ENCODE results near the gene TVP23C.

TVP23C gene

DNA sequence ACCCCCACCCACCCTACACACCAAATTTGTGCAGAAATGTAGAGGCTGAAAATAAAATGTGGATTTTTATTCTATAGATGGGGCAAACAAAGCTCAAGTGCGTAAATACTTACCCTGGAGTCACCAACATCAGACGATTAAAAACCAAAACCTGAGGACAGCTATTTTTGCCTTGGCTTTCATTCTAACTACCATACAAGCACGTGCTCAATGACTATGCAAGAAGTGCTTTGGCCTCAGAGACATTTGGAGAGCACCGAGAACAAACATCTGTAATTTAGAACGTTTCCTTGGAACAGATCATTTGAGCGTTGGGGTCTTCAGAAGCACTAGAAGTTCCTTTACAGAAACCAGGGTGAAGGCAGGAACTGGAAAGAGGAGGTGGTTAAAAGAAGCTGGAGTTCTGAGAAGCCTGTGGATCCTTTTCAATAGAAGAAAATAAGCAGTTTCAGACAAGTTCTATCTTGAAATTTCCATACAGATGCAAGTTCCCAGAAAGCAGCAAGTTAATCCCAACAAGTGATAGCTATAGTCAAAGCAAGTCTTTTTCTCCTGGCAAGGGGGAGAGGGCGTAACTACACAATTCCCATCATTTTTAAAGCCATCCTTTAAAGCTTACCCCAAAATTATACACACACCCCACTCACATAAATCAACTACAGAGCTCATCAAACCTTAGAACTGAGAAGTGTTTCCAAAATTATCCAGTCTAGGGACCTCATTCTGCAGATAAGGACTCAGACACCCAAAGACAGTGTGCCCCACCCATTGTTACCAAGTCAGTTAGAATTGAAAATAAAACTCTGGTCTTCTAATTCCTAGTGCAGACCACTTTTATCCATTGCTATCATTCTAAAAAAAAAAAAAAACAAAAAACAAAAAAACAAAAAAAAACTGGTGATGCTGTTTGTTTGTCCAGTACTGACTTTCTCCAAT lies 66.3 kb downstream of the TVP23C start:
- no peak for DNase-seq (ENCODE audit: low read depth)

DNA sequence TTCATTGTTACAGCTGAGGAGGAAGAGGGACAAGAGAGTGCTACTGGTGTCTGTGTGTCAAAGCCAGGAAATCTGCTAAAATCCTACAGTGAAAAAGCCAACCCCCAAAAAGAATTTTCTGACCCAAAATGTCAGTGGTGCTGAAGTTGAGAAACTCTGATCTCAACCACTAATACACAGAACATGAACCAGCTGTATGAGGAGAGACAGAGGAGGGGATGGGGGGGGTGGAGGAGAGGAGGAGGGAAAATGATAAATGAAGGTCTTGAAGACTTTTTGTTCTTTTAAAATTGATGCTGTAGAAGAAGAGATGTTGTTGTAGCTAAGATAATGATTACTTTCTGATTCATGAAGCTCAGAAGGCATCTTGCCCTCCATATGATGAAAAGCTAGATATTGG lies 68.5 kb downstream of the TVP23C start:
- no peak for DNase-seq (ENCODE audit: low read depth)

DNA sequence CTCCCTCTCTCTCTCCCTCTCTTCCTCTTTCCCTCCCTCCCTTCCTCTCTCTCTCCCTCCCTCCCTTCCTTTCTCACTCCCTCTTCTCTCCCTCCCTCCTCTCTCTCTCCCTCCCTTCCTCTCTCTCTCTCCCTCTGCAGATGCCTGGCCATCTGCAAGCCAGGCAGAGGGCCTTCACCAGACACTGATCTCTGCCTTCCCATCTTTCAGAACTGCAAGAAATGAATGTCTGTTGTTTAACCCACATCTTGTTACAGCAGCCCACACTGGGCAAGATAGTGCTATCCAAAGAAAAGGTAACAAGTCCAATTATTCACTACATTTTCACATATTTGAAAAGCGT lies 69.6 kb downstream of the TVP23C start:
- no peak for DNase-seq (ENCODE audit: low read depth)

DNA sequence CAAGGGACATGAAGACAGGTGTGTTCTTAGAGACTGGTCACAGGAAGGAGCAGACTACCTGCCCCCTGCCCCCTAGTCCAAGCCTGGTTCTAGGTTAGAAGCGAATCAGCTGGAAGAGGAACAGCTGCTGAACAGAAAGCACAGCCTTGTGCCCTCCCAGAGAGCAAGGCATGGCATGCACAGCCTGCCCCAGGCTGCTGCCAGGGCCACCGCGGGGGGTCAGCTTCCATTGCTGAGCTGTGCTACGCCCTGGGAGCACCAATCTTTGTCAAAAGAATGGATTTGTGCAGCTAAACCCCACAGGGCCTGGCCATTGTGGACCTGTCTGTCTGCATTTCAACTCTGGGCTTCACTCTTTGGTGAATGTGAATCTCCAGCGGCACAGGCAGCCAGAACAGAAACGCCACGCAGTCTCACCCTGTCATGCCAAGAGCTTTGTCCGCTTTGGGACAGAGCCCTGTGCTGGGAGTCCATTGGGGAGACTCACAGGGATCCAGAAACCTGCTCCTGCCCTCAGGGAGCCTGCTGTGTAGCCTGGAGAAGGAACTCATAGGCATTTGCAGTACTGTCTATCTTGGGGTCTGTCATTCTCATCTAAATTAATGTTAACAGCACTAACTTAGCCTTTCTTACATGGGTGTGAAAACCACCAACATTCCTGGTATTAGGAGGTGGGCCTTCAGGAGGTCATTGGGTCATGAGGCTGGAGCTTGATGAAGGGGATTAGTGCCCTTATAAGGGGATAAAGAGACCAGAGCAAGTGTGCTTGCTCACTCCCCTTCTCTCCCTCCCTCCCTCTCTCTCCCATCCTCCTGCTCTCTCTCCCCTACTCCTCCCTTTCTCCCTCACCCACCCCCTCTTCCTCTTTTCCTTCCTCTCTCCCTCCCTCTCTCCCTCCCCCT lies 70.2 kb downstream of the TVP23C start:
- no peak for DNase-seq (ENCODE audit: low read depth)

DNA sequence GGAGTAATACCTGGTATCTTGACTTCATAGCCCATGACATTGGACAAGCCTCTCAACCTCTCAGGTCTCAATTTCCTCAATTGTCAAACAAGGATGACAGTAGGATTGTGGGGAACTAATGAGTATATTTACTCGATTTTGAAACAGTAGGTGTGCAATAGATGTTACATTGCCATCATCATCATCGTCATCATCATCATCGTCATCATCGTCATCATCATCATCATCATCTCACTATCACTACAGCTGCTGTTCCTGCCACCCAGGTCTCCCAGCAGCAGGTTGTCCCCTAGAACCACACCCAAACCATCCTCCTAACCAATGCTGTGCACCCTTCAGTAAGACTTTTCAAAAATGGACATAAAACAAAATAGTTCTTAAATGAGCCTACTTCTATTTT lies 71.1 kb downstream of the TVP23C start:
- DNase-seq (ENCODE audit: low read depth) = no peak

DNA sequence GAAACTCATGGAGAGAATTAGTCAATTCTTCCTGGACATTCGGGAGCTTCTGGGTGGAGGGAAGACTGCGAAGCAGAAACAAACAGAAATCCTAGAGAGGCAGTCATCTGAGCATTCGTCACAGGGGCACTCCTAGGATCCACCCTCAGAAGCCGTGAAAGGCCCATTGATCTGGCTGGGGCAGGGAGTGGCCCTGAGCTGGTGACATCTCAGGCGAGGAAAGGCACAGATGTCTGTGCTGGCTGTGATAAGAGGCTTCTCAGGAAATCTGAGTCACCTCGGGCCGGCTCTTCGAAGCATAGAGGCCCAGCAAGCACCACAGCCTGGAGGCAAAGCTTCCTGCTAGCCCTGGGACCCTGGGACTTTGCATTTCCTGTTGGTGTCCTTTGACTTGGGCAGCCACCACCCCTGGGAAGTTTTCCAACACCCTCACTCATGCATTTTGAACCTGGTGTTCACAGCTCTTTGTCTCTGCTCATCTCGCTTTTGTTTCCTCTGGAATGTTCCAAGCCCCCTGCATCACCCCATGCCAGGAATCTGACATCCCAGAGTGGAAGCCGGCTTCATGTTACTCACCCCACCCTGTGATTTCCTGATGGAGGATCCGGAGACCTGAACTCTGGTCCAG lies 72.5 kb downstream of the TVP23C start:
- DNase-seq (ENCODE audit: low read depth) = no peak

DNA sequence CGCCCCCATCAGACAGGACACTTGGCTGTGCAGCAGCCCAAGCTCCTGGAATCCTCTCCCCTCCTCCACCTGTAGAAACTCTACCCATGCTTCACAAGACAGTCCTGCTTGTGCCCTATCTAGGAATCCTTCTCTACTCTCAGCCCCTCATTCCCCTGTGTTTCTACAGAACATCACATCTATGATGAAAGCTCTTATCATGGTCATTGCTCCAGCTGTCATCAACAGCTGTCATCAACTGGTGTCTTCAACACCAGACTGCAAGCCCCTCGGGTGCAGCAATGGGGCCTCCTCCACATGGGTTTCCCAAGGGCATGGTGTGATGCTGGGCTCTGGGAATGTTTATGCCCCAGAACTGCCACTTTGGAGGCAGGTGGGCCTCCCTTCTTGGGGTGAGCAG lies 74.7 kb downstream of the TVP23C start:
- DNase-seq (ENCODE audit: low read depth) = no peak

DNA sequence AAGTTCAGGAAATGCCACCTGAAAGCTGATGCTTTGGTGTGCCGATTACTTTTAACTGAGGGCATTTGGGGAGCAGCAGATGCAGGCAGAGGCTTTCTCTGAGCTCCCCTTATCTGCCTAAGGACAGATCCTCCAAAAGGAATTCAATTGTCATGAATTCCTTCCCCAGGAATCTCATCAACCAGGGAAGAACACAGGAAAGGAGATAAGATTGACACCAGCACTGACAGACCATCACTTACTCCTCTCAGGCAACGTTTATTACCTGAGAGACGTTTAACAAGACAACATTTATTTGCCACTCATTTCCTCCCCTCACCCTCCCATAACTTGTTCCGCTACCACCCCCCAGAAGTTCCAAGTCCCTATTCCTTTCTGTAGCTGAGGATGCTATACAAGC lies 78.2 kb downstream of the TVP23C start:
- DNase-seq (ENCODE audit: low read depth) = no peak

DNA sequence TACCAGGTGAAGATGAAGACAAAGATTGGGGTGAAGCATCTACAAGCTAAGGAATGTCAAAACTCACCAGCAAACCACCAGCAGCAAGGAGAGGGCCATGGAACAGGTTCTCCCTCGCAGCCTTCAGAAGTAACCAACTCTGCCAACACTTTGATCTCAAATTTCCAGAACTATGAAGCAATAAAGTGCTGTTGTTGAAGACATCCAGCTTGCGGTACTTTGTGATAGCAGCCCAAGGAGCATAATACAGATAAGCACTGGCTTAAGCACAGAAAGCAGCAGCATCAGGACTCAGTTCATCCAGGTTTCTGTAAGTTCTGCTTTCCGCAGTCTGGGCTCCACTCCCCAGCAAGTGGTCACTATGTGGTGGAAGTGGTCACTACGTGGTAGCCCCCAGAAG lies 79.9 kb downstream of the TVP23C start:
- no peak for DNase-seq (ENCODE audit: low read depth)

DNA sequence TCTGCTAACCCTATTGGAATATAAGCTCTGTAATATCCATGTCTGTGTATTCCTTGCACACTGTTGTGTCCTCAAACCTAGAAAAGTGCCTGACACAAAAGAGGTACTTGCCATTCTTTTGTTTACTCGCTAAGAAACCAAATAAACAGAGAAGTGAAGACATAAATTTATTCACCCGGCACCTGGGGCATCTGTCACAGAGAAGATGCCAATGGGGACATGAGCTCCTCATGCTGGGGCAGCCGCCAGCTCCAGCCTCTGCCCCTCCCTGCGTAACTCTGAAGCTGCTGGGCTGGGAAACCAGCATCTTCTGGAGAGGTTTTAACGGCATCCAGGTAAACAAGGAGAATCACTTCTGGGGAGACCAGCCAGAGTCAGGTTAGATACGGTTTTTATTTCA lies 80.8 kb downstream of the TVP23C start:
- DNase-seq (ENCODE audit: low read depth) = no peak

DNA sequence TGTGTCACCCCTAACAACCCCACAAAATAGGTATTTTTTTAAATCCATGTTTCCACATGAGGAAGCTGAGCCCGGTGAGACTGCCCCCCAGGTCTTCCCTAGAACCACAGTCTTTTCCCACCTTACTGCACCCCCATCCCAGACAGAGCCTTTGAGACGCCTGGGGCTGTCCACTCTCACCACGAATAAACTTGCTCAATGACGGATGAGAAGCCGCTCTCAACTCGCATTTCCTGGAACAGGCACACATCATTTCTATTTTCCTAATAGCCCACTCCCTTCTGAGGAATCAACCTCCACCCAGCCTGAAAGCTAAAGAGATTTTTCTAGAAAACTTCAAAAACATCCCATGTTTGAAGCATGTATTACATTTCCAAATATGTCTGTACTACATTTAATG lies 81.8 kb downstream of the TVP23C start:
- no peak for DNase-seq (ENCODE audit: low read depth)

DNA sequence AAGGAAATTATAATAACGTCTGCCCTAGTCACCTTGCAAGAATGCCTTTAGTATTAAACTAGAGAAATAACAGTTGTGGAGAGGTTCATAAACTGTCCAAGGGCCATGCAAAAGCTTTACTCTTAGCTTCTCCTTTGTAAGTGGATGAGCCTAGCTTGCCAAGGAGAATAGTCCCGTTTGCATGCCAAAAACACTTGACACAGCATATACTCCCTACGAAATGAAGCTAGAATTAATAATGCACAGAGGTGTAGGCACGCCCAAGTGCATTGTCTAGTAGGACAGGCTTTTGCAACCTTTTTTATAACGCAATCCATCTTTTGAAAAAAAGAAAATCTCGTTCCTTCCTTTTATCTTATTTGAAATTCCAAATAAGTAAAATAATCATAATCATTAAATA lies 83.1 kb downstream of the TVP23C start:
- no peak for DNase-seq (ENCODE audit: low read depth)

DNA sequence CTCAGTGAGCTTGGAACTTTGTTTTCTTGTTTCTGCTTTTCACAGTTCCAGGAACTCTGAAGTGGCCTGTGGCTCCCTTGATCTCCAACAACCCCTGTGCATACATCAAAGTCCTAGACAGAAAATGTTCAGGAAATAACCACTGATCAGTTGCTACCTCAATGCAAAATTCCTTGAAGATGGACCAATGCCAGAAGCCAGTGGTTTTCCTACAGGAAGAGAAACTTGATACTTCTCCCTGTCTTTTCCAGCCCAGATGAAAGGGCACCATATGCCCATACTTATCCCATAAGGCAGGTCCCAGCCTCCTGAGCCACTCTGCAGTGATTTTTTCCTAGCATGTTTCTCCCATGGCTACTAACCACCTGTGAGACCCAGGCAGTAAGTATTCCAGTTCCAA lies 83.6 kb downstream of the TVP23C start:
- DNase-seq (ENCODE audit: low read depth) = no peak

DNA sequence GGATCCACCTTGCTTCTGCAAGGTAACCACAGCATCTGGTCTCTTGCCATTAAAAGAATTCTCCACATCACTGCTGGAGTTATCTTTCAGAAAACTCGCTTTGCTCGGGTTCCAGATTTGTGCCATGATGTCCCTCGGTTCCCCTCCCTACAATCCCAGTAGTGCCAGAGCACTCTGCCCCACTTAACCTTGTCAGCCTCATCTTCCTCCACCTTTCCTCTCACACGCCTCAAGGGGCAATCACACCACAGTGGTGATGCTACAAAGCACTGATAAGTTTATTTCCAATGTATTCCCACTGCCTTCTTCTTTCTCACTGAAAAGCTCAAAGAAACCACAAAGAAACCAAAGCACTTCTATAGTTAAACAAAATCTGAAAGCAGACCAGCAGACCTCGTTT lies 84.4 kb downstream of the TVP23C start:
- DNase-seq (ENCODE audit: low read depth) = no peak

DNA sequence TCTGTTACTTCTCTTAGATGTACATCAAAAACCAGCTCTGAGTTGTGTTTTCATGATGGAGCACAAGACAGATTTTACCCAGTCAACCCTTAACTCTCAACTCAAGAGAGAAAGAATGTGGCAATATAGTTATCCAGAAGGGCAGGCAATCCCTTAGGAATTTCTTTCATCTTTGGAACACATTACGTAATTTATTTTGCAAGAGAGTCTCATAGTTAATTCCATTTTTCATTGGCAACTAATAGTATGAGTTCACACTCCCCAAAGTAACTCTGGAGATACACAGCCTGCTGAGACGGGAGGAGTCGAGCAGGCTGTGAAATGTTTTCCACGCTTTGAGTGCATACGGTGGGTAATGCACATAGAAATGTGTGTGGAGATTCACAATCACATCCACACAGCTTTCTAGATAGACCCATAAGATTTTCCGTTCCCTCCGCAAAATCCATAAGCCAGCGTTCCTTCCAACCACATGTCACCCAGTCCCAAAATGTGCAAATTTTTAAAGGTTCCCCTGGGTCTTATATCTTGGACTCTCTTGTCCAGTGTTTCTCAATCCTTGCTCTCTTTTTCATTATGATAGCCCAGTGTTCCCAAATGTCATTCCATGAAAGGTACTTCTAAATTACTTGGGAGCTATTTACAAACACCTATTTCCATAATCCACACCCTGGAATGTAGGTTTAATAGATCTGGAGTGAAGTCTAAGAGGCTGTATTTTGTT lies 87.5 kb downstream of the TVP23C start:
- DNase-seq (ENCODE audit: low read depth) = no peak

DNA sequence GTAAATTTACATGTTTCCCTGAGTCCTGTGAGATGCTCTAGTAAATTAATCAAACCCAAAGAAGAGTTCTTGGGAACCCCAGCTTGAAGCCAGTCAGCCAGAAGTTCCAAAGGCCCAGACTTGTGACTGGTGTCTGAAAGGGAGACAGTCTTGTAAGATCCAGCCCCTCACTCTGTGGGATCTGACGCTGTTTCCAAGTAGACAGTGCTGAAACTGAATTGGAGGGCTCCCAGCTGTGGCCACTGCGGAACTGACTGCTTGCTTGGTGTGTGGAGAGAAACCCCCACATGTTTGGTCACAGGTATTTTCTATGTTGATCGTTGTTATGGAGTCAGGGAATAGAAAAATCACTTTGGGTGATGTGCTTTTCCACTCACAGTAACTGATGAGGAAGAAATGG lies 90.4 kb downstream of the TVP23C start:
- DNase-seq (ENCODE audit: low read depth) = no peak

DNA sequence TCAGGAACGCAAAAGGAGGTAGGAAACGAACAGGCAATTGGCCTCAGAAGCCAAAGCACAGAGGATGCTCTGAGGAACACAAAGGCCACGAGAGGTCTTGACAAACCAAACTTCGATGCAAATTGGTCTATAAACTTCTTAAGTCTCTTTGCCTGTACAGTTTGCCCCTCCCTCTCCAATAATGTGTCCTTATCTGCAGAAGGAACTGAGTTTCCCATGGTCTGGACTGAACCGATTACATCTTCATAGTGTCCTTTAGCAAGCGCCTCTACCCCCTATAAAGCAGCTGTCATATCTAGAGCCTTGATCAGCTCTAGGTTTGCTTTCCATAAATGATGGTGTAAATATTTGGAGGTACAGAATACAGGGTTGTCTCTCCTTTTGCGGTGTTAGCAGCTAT lies 92.7 kb downstream of the TVP23C start:
- DNase-seq (ENCODE audit: low read depth) = no peak

DNA sequence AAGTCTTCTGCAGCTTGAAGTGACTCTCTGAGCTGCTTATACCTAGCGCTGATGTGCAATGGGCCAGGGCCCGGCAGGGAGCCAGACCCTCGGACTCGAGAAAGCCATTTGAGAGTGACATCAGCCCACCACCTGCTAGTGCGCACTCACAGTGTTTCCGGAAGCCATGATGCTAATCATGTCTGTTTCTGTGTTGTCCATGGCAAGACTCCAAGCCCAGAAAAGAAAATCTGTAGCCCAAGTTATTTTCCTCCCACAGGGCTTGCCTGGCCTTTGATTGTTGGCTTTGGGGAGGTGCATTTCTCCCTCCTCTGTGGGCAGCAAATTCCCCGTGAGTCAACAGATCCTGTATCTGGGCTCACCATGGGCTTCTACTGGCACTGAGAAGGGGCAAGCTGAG lies 94.0 kb downstream of the TVP23C start:
- DNase-seq (ENCODE audit: low read depth) = no peak

DNA sequence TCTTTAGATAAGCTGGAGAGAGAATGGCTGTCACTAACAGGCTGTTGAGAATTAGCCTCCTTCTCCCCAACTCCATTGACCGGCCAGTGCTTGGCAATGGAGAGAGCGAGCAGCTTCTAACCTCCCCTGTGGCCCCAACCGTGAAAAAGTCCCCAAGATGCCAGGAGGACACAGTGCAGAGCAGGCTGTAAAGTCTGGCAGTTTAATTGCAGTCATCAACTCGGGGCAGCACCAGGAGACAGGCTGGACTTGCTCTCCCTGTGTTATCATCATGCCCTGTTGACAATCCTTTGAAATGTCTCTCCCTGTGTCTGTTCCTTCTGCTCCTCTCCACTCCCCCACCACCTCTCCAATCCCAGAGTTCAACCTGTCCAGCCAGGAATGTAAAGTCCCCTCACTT lies 95.2 kb downstream of the TVP23C start:
- no peak for DNase-seq (ENCODE audit: low read depth)

DNA sequence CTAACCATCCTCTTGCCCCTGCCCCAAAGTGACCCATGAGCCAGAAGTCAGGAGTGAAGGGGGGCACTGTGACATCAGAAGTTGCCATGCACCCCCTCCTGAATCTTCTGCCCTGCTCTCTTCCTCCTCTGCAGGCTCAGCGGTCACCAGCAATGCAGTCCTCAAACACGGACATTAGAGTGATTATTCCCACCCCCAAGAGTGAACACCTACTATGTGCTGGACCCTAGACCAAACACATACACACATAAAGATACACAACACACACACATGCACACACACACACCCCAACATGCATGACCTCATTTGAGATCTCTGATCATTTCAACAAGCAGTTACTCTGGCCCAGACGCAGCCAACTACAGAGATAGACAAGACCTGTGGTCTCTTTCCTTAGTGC lies 95.7 kb downstream of the TVP23C start, which contains the start of gene CDRT4:
CDRT4 (minus strand) TSS at position 30 of the 400 bp plus-strand sequence. CDS start 27,383 bp downstream, outside the sequence.
- no peak for DNase-seq (ENCODE audit: low read depth)

DNA sequence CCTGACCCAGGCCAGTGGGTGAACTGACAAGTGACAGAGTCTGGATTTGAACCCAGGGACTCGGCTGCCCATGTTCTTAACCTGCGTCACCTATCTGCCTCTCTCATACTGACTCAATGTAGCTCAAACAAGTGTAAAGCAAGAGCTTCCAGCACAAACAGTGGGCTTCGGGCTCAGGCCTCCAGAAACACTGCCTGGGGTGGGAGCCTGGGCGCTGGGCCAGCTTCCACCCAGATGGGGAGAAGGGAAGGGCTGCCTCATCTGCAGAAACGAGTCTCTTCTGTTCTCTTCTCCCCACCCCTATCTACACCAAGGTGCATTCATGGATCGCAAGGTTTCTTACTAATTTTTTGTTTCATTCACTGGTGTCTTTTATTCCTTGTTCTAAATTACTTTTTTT lies 97.2 kb downstream of the TVP23C start:
- DNase-seq (ENCODE audit: low read depth) = no peak

All from T follicular helper cell (primary cell).